PC-9 (cell line): ENCODE data around the gene SLC9A4. TPM values are rescaled to one million over a fixed set of nuclear protein-coding genes. Genes with fewer than 3 reads are reported as not detected.

Experiments
- BruUV-seq: library from RNA; stranded (reverse); fragments of 400-500 nt; replicated peaks from 2 replicates; lab custom pipeline; 2021; lab: Mats Ljungman, UMichigan
- CTCF ChIA-PET: fragments of 300-600 bp; sonication (Branson Sonifier 250); formaldehyde crosslinking; loops from one replicate; lab custom pipeline; 2022; ENCODE audit warnings: antibody characterized with exemption; lab: Charles Lee
- POLR2A ChIA-PET: fragments of 300-600 bp; sonication (Branson Sonifier 250); formaldehyde crosslinking; loops from one replicate; lab custom pipeline; 2022; ENCODE audit warnings: antibody characterized with exemption; ENCODE audit not compliant: unreplicated experiment; lab: Charles Lee
- DNase-seq, 2 experiments: peaks; one replicate each; pipeline versions ENCODE4 v3.0.0 to v3.0.0-alpha.2; 2015 to 2022; ENCODE audit warnings: mixed read lengths in 1 of 2
- H2AFZ ChIP-seq: fragments of 200-600 bp; sonication (generic); 2 replicates; pipeline ENCODE4 v1.8.1; 2017; ENCODE audit warnings: antibody characterized with exemption
- H3F3A ChIP-seq: fragments of 200-600 bp; sonication (generic); 2 replicates; pipeline ENCODE4 v1.8.1; 2017; ENCODE audit warnings: antibody characterized with exemption, mild to moderate bottlenecking, low read depth; ENCODE audit not compliant: insufficient read depth
- H3K27ac ChIP-seq: fragments of 200-600 bp; sonication (generic); 2 replicates; pipeline ENCODE4 v1.6.1; 2016; ENCODE audit warnings: mixed run types
- H3K27me3 ChIP-seq: fragments of 200-600 bp; sonication (generic); 2 replicates; pipeline ENCODE4 v1.6.1; 2016; ENCODE audit warnings: low read depth, mixed run types; ENCODE audit not compliant: insufficient read depth
- H3K36me3 ChIP-seq: fragments of 200-600 bp; sonication (generic); 2 replicates; pipeline ENCODE4 v1.6.1; 2016; ENCODE audit warnings: low read depth, mixed run types
- H3K4me1 ChIP-seq: fragments of 200-600 bp; sonication (generic); replicated peaks from 2 replicates; pipeline ENCODE4 v1.6.1; 2016; ENCODE audit warnings: mixed run types; ENCODE audit not compliant: insufficient read depth
- H3K4me2 ChIP-seq: fragments of 200-600 bp; sonication (generic); 2 replicates; pipeline ENCODE4 v1.6.1; 2017; ENCODE audit warnings: mixed run types
- H3K4me3 ChIP-seq: fragments of 200-600 bp; sonication (generic); 2 replicates; pipeline ENCODE4 v1.6.1; 2016; ENCODE audit warnings: mixed run types
- H3K79me2 ChIP-seq: fragments of 200-600 bp; sonication (generic); 2 replicates; pipeline ENCODE4 v1.6.1; 2017; ENCODE audit warnings: low read depth, mixed run types
- H3K9me2 ChIP-seq: fragments of 200-600 bp; sonication (generic); 2 replicates; pipeline ENCODE4 v1.8.1; 2017; ENCODE audit warnings: mild to moderate bottlenecking; ENCODE audit not compliant: insufficient read depth
- H3K9me3 ChIP-seq: fragments of 200-600 bp; sonication (generic); 2 replicates; pipeline ENCODE4 v1.8.1; 2016; ENCODE audit warnings: low read depth; ENCODE audit not compliant: insufficient read depth
- H4K20me1 ChIP-seq: fragments of 200-600 bp; sonication (generic); 2 replicates; pipeline ENCODE4 v1.8.1; 2017; ENCODE audit not compliant: insufficient read depth
- EZH2 ChIP-seq: fragments of 200-600 bp; sonication (generic); IDR thresholded peaks from 2 replicates; pipeline ENCODE4 v1.8.0; 2017; ENCODE audit warnings: antibody characterized with exemption, low read depth
- intact Hi-C: fragments of 100-400 bp; cut with micrococcal nuclease; formaldehyde crosslinking; loops from one replicate; pipeline ENCODE4 v1.10.0; 2022; ENCODE audit not compliant: unreplicated experiment
- total RNA-seq: library from RNA; stranded (reverse); gene quantifications from 2 replicates; pipeline ENCODE4 v1.2.3, GENCODE V29; 2021
- TF ChIP-seq, protein P1 (sequence below): fragments of 200-600 bp; sonication (generic); conservative IDR thresholded peaks from 2 replicates; pipeline ENCODE4 v1.6.1; 2017; ENCODE audit warnings: mixed run types, antibody characterized with exemption, mild to moderate bottlenecking, moderate library complexity

SLC9A4 gene
- total RNA-seq, 1 experiment from 2014 or later: 0.85 TPM

DNA sequence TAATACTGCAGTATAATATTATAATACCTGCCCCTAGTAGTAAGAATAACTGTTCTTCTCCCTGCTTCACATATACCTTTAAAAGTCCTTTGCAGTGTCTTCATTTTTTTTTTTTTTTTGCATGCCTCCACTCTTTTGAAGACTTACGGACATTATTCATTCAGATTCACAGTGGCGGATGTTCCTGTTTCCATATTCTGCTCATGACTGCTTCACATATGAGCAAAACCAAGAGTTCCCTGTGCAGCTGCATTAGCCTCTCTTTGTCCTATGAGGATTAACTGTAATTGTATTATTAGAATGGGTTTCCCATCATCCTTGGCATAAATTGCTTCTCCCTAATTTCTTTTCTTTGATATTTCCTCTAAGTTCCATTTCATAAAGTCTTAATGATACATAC is 37.3 kb upstream of the SLC9A4 start:
- no peak for TF ChIP-seq EZH2
- TF ChIP-seq, protein P1, sequence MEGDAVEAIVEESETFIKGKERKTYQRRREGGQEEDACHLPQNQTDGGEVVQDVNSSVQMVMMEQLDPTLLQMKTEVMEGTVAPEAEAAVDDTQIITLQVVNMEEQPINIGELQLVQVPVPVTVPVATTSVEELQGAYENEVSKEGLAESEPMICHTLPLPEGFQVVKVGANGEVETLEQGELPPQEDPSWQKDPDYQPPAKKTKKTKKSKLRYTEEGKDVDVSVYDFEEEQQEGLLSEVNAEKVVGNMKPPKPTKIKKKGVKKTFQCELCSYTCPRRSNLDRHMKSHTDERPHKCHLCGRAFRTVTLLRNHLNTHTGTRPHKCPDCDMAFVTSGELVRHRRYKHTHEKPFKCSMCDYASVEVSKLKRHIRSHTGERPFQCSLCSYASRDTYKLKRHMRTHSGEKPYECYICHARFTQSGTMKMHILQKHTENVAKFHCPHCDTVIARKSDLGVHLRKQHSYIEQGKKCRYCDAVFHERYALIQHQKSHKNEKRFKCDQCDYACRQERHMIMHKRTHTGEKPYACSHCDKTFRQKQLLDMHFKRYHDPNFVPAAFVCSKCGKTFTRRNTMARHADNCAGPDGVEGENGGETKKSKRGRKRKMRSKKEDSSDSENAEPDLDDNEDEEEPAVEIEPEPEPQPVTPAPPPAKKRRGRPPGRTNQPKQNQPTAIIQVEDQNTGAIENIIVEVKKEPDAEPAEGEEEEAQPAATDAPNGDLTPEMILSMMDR: no peak
- POLR2A ChIA-PET: no interaction called here
- Histone ChIP-seq H2AFZ (no peak overlapping the region), H3K79me2 (no peaks in the 10 kb centered on the region), H3K36me3 (no peaks in the 10 kb centered on the region), H3K9me2 (no peaks in the 10 kb centered on the region), H3K4me1 (peaks cover 8% of the 10 kb centered on the region; the same call in 1 of the 2 replicates), H3K9me3 (no peaks in the 10 kb centered on the region), H3K4me2 (no peak overlapping the region), H3K4me3 (no peak overlapping the region), H3K27me3 (no peaks in the 10 kb centered on the region), H3F3A (no peaks in the 10 kb centered on the region), H4K20me1 (no peaks in the 10 kb centered on the region), H3K27ac (no peak overlapping the region)
- no peak for DNase-seq
- intact Hi-C loops: no loop called here
- BruUV-seq: no TSS peak
- CTCF ChIA-PET: no interaction called here

DNA sequence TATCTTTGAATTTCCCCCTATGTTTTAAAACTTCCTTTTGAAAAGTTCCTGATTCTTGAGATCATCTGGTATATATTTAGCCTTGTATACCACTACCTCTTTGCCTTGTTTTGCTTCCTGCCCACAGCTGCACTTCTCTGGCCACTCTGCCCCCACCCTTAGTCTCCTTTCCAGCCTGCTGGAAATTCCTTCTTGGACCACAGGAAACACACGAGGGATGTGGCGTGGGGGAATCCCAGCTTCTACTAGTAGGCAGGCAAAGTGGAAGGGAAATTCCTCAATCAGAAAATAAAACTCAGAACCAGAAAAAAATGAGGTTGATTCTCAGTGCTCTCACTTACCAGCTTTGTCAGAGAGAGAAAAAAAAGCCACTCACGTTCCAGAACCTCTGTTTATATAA is 36.7 kb upstream of the SLC9A4 start:
- H3K4me1 ChIP-seq: peaks cover 8% of the 10 kb centered on the region; the same call in 1 of the 2 replicates

DNA sequence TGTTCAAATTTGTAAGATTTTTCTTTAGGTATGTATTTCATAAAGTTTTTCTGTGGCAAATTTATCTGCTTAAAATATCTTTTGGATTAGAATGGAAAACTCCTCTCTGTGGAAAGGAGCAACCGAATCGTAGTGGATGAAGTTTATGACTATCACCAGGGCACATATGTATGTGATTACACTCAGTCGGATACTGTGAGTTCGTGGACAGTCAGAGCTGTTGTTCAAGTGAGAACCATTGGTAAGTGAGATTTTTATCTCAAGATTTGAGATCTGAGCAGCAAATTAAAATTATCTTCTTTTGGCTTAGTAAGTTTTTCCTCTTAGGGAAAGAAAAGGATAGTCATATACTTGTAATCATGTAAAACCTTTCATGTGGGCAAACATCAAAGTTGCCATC is 35.9 kb upstream of the SLC9A4 start:
- ChIA-PET POLR2A (no interaction called here), CTCF (no interaction called here)
- DNase-seq: no peak
- H3F3A ChIP-seq: no peaks in the 10 kb centered on the region
- intact Hi-C loops: no loop called here
- no peaks in the 10 kb centered on the region for H4K20me1 ChIP-seq
- BruUV-seq: no TSS peak
- H3K27ac ChIP-seq: no peak overlapping the region
- peaks cover 8% of the 10 kb centered on the region; the same call in 1 of the 2 replicates for H3K4me1 ChIP-seq
- TF ChIP-seq, protein P1: no peak
- TF ChIP-seq EZH2: no peak
- no peak overlapping the region for H3K4me3 ChIP-seq
- no peaks in the 10 kb centered on the region for H3K79me2 ChIP-seq
- no peaks in the 10 kb centered on the region for H3K27me3 ChIP-seq
- no peaks in the 10 kb centered on the region for H3K9me2 ChIP-seq
- H3K9me3 ChIP-seq: no peaks in the 10 kb centered on the region
- H2AFZ ChIP-seq: no peak overlapping the region
- no peak overlapping the region for H3K4me2 ChIP-seq
- H3K36me3 ChIP-seq: no peaks in the 10 kb centered on the region

More for the DNA sequence above, 36.7 kb upstream of the SLC9A4 start:
- Histone ChIP-seq H3F3A (no peaks in the 10 kb centered on the region), H2AFZ (no peak overlapping the region), H3K4me3 (no peak overlapping the region), H4K20me1 (no peaks in the 10 kb centered on the region), H3K27ac (no peak overlapping the region), H3K9me3 (no peaks in the 10 kb centered on the region), H3K79me2 (no peaks in the 10 kb centered on the region), H3K36me3 (no peaks in the 10 kb centered on the region), H3K9me2 (no peaks in the 10 kb centered on the region), H3K27me3 (no peaks in the 10 kb centered on the region), H3K4me2 (no peak overlapping the region)
- no TSS peak for BruUV-seq
- no peak for DNase-seq
- TF ChIP-seq EZH2: no peak
- intact Hi-C loops: no loop called here
- POLR2A ChIA-PET: no interaction called here
- CTCF ChIA-PET: no interaction called here

DNA sequence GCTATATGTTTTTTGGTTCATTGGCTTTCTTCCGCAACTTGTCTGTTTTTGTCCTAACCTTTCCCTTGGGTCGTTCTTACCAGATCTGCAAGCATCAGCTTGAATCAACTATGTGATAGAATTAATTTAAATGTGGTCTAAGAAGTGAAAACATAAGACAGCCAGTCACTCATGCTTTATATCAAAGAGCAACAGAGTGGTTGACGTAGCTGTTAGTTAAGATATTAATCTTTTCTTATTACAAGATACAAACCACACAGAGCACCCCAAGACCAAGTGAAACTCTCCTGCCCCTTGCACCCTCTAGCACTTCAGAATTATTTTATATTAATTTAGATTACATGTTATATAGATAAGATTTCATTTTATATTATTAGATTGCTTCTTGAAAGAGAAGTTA is 34.9 kb upstream of the SLC9A4 start:
- DNase-seq: no peak
- H3K79me2 ChIP-seq: no peaks in the 10 kb centered on the region
- no peak overlapping the region for H3K4me2 ChIP-seq
- H3K4me3 ChIP-seq: no peak overlapping the region
- intact Hi-C loops: no loop called here
- ChIA-PET POLR2A (no interaction called here), CTCF (no interaction called here)
- BruUV-seq: no TSS peak
- H3K4me1 ChIP-seq: peaks cover 8% of the 10 kb centered on the region; the same call in 1 of the 2 replicates
- H3K36me3 ChIP-seq: no peaks in the 10 kb centered on the region
- no peaks in the 10 kb centered on the region for H3K27me3 ChIP-seq
- no peak overlapping the region for H2AFZ ChIP-seq
- TF ChIP-seq EZH2: no peak
- TF ChIP-seq, protein P1: no peak
- no peaks in the 10 kb centered on the region for H3K9me3 ChIP-seq
- H4K20me1 ChIP-seq: no peaks in the 10 kb centered on the region
- no peaks in the 10 kb centered on the region for H3F3A ChIP-seq
- H3K27ac ChIP-seq: no peak overlapping the region
- no peaks in the 10 kb centered on the region for H3K9me2 ChIP-seq
